Mesothelial cell of epicardium (in vitro differentiated cells): Measurements from ENCODE around the gene PIK3IP1. TPM values are rescaled to one million over a fixed set of nuclear protein-coding genes. Genes with fewer than 3 reads are reported as not detected.
"Not testable (repeated sequence)": the region's sequence is repeated elsewhere in the genome, so short reads cannot be mapped to it uniquely, and the experiment has no call there.

Source experiments
- DNase-seq, 2 experiments: peaks; one replicate each; pipeline ENCODE4 v3.0.0; 2021; ENCODE audit warnings: low spot score in 2 of 2; ENCODE audit not compliant: unreplicated experiment in 2 of 2
- H3K27ac Mint-ChIP-seq: 2 replicates; pipeline ENCODE4 v1.8.0; 2021; ENCODE audit warnings: mixed read lengths
- H3K27me3 Mint-ChIP-seq: 2 replicates; pipeline ENCODE4 v1.8.0; 2021; ENCODE audit warnings: low read depth, mixed read lengths
- H3K36me3 Mint-ChIP-seq: 2 replicates; pipeline ENCODE4 v1.8.0; 2021; ENCODE audit warnings: mixed read lengths
- H3K4me1 Mint-ChIP-seq: 2 replicates; pipeline ENCODE4 v1.8.0; 2021; ENCODE audit warnings: mixed read lengths
- H3K4me3 Mint-ChIP-seq: 2 replicates; pipeline ENCODE4 v1.8.0; 2021; ENCODE audit warnings: mild to moderate bottlenecking, moderate library complexity, mixed read lengths
- H3K9me3 Mint-ChIP-seq: 2 replicates; pipeline ENCODE4 v1.8.0; 2021; ENCODE audit warnings: mixed read lengths
- CTCF ChIP-seq: fragments of 200-600 bp; sonication (generic); IDR thresholded peaks from one replicate; pipeline ENCODE4 v1.5.0; 2021; ENCODE audit warnings: antibody characterized with exemption; ENCODE audit not compliant: unreplicated experiment
- total RNA-seq: library from RNA; stranded (reverse); gene quantifications from 3 replicates; pipeline ENCODE4 v1.2.1, GENCODE V29; 2021

Gene PIK3IP1
- total RNA-seq, 1 donor from 2014 or later = 19.1 TPM

DNA sequence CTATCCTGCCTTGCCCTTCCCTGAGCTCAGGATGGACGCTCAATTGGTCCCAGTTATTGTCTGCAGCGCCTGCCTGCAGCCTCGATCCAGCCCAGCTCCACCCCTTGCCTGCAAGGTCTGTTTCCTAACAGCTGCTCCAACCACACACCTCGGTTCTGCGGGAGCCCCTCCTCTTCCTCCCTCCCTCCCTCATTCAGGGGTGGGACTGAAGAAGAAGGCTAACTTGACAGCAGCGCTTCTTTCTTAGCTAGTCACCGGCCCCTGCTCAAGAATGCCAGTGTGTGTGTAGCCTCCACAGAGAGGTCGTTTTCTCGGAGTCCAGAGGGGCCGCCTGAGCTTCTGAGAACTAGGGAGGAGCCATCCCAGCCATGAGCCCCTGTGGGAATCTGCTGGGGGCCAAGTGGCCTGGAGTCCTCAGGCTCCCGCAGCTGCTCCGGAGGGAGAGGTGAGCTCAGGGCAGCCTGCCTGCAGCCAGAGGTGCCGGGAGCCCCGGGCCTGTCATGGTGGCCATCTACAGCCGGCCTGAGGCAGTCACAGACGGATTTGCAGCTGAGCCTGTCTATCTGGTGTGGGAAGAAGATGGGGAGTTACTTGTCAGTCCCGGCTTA lies 44.0 kb downstream of the PIK3IP1 start:
- TF ChIP-seq CTCF = no peak
- peak; percentile 55 to 76 for DNase-seq
- Mint-ChIP-seq H3K27me3 (no peaks in the 10 kb centered on the region), H3K9me3 (no peaks in the 10 kb centered on the region), H3K4me1 (peaks cover 73% of the 10 kb centered on the region), H3K36me3 (no peaks in the 10 kb centered on the region), H3K27ac (peak overlapping the region; percentile 95), H3K4me3 (peak overlapping the region; percentile 88)

DNA sequence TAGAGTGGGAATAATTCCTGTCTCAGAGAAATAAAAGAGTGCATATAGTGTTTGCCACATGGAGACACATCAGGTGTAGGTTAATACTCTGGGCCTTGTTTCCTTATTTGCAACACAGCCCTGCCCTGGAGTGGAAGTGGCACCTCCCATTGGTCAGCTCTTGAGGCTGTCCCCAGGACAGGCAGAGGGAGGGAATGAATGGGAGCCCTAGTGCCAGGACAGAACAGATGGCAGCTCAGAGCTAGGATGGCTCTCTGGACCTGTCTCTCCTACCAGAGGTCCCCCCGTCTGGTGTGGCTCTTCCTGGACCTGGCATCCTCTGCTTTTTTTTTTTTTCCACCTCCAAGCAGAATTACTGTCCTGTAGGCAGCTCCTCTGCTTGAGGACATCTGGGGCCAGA lies 44.6 kb downstream of the PIK3IP1 start:
- Mint-ChIP-seq H3K36me3 (no peaks in the 10 kb centered on the region), H3K9me3 (no peaks in the 10 kb centered on the region), H3K27ac (peak overlapping the region; percentile 95), H3K27me3 (no peaks in the 10 kb centered on the region), H3K4me1 (peaks cover 73% of the 10 kb centered on the region), H3K4me3 (peak overlapping the region; percentile 88)
- DNase-seq = no peak
- TF ChIP-seq CTCF = no peak

DNA sequence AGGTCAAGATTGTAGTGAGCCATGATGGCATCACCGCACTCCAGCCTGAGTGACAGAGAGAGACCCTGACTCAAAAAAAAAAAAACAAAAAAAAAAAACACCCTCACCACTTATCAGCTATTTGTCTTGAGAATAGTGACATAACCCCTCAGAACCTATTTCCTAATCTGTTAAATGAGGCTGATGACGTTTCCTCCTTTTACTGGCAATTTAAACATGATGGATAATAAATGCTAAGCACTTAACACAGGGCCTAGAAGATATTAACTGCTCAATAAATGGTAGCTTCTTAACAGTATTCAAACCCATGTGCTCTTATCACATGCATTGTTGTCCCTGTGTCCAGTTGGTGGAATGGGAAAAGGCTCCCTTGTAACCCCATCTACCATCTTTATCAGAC lies 45.6 kb downstream of the PIK3IP1 start:
- H3K36me3 Mint-ChIP-seq = no peaks in the 10 kb centered on the region
- no peaks in the 10 kb centered on the region for H3K27me3 Mint-ChIP-seq
- H3K4me3 Mint-ChIP-seq = no peak overlapping the region
- H3K9me3 Mint-ChIP-seq = no peaks in the 10 kb centered on the region
- H3K4me1 Mint-ChIP-seq = peaks cover 73% of the 10 kb centered on the region
- TF ChIP-seq CTCF = no peak
- peak overlapping the region; percentile 65 for H3K27ac Mint-ChIP-seq
- no peak for DNase-seq

- not testable (repeated sequence) for H3K4me3 Mint-ChIP-seq, DNase-seq, H3K9me3 Mint-ChIP-seq, H3K36me3 Mint-ChIP-seq, H3K27me3 Mint-ChIP-seq
- Mint-ChIP-seq H3K27ac (peak overlapping the region; percentile 73), H3K4me1 (peaks cover 72% of the 10 kb centered on the region)
Measured at GRCh38 chr22:31245998-31246397, 46.3 kb downstream of the PIK3IP1 start.

DNA sequence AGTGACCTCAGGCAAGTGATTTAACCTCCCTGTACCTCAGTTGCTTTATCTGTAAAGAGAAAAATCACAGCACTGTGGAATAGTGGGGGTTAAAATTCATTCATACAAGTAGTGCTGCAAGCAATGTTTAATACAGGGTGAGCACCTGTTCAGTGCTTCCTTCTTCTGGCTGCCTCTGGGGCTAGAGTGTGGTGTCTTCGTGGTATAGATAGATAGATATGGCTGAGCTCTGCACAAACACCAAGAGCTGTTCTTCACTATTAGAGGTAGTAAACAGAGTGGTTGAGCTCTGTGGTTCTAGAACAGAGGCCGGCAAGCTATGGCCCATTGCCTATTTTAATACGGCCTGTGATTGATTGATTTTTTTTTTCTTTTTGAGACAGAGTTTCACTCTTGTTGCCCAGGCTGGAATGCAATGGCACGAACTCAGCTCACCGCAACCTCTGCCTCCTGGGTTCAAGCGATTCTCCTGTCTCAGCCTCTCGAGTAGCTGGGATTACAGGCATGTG lies 47.3 kb downstream of the PIK3IP1 start:
- DNase-seq = no peak
- Mint-ChIP-seq H3K27ac (peak overlapping the region; percentile 97), H3K4me1 (peaks cover 68% of the 10 kb centered on the region), H3K4me3 (no peak overlapping the region), H3K27me3 (no peaks in the 10 kb centered on the region), H3K9me3 (no peaks in the 10 kb centered on the region), H3K36me3 (no peaks in the 10 kb centered on the region)
- no peak for TF ChIP-seq CTCF

DNA sequence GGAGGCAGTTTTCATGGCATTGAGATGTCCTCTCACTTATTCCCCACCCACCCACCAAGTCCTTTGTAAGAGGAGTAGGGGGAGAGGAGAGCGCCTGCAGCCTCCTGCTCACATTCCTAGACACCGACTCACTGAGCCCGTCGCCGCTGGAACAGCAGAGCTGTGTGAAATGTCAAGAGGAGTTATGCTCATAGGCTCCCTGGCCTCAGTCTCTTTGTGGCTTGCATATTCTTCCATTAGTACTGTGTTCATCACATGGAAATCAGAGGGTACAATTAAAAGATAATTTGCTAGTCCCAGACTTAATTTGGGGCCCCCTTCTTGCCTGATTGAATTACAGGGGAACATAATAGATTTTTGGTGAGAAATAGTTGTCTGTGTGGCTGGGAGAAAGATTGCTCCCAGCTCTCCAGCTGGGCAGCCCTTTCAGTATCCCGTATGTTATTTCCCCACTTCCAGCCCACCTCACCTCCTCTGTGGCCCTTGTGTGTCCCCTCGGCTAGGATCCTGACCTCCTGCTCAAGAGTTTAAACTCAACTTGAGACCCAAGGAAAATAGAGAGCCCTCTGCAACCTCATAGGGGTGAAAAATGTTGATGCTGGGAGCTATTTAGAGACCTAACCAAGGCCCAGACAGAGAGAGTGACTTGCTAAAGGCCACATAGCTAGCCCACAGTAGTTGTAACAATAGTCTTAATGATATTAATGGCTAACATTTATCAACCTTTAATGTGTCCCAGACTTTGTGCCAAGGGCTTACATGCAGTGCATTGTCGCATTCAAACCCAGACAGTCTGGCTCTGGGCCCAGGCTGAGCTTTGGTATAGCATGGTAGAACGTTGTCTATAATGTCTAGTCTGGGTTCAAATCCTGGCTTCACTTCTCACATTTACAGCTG lies 48.0 kb downstream of the PIK3IP1 start:
- peaks cover 66% of the 10 kb centered on the region for H3K4me1 Mint-ChIP-seq
- H3K9me3 Mint-ChIP-seq = no peaks in the 10 kb centered on the region
- peak overlapping the region; percentile 20 for H3K4me3 Mint-ChIP-seq
- peak overlapping the region; percentile 97 for H3K27ac Mint-ChIP-seq
- DNase-seq = peak; percentile 55 to 68
- H3K27me3 Mint-ChIP-seq = no peaks in the 10 kb centered on the region
- H3K36me3 Mint-ChIP-seq = no peaks in the 10 kb centered on the region
- TF ChIP-seq CTCF = no peak
